ENCODE results near the gene IL17A. TPM values are rescaled to one million over a fixed set of nuclear protein-coding genes. Genes with fewer than 3 reads are reported as not detected.

IL17A gene
- total and polyA plus RNA-seq, 2 donors (not counting 1 experiment from before 2014, with no cell fraction given): not detected

- Histone ChIP-seq H3K27ac (ENCODE audit: insufficient read depth, low read length) (no peak overlapping the region), H3K4me1 (ENCODE audit: control insufficient read depth, extremely low read depth, insufficient read depth, low read length) (no peaks in the 10 kb centered on the region), H3K79me2 (ENCODE audit: control insufficient read depth, insufficient read depth, low read length) (no peaks in the 10 kb centered on the region)
These were observed 31.6 kb downstream of the IL17A start for GRCh38 chr6:52217761-52218160.

GRCh38 chr6:52221302-52221701 is 35.1 kb downstream of the IL17A start:
- Histone ChIP-seq H3K36me3 (ENCODE audit: control insufficient read depth, insufficient read depth, low read length) (no peaks in the 10 kb centered on the region), H3K4me3 (replicated peaks in 1 of 4; ENCODE audit: control extremely low read depth in 1 of 4, insufficient read depth in 1 of 4, low read depth in 3 of 4, low read length in 4 of 4) (no peak overlapping the region), H3K4me2 (ENCODE audit: extremely low read depth, insufficient read depth, low read length) (no peak overlapping the region), H3K9ac (ENCODE audit: insufficient read depth, low read length) (no peak overlapping the region), H3K9me3 (ENCODE audit: control insufficient read depth, insufficient read depth, low read depth, low read length) (no peaks in the 10 kb centered on the region), H3K27me3 (ENCODE audit: control insufficient read depth, insufficient read depth, low read length) (no peaks in the 10 kb centered on the region), H3K79me2 (ENCODE audit: control insufficient read depth, insufficient read depth, low read length) (no peaks in the 10 kb centered on the region), H3K27ac (ENCODE audit: insufficient read depth, low read length) (no peak overlapping the region), H2AFZ (ENCODE audit: low read length) (no peak overlapping the region), H4K20me1 (ENCODE audit: control insufficient read depth, extremely low read depth, insufficient read depth, low read length) (no peaks in the 10 kb centered on the region), H3K4me1 (ENCODE audit: control insufficient read depth, extremely low read depth, insufficient read depth, low read length) (no peaks in the 10 kb centered on the region)
- TF ChIP-seq CTCF (conservative IDR thresholded peaks at IDR 0.05 in 1 of 2, IDR thresholded peaks at IDR 0.05 in 1 of 2; ENCODE audit: low read depth in 1 of 2, low read length in 2 of 2) (no peak), EZH2 (IDR thresholded peaks at IDR 0.05; ENCODE audit: low read length, missing control alignments) (no peak)
- peak in 1 of 2 donors; percentile 18 for DNase-seq (ENCODE audit: low read depth in 2 of 2)

More at GRCh38 chr6:52217761-52218160, 31.6 kb downstream of the IL17A start:
- Histone ChIP-seq H2AFZ (ENCODE audit: low read length) (no peak overlapping the region), H3K9me3 (ENCODE audit: control insufficient read depth, insufficient read depth, low read depth, low read length) (no peaks in the 10 kb centered on the region), H3K4me3 (replicated peaks in 1 of 4; ENCODE audit: control extremely low read depth in 1 of 4, insufficient read depth in 1 of 4, low read depth in 3 of 4, low read length in 4 of 4) (no peak overlapping the region), H4K20me1 (ENCODE audit: control insufficient read depth, extremely low read depth, insufficient read depth, low read length) (no peaks in the 10 kb centered on the region), H3K4me2 (ENCODE audit: extremely low read depth, insufficient read depth, low read length) (no peak overlapping the region), H3K36me3 (ENCODE audit: control insufficient read depth, insufficient read depth, low read length) (no peaks in the 10 kb centered on the region), H3K9ac (ENCODE audit: insufficient read depth, low read length) (no peak overlapping the region), H3K27me3 (ENCODE audit: control insufficient read depth, insufficient read depth, low read length) (peaks cover 6% of the 10 kb centered on the region)
- DNase-seq (ENCODE audit: low read depth in 2 of 2): no peak
- TF ChIP-seq CTCF (conservative IDR thresholded peaks at IDR 0.05 in 1 of 2, IDR thresholded peaks at IDR 0.05 in 1 of 2; ENCODE audit: low read depth in 1 of 2, low read length in 2 of 2) (no peak), EZH2 (IDR thresholded peaks at IDR 0.05; ENCODE audit: low read length, missing control alignments) (no peak)

GRCh38 chr6:52227495-52227894 is 41.3 kb downstream of the IL17A start:
- no peaks in the 10 kb centered on the region for H3K36me3 ChIP-seq (ENCODE audit: control insufficient read depth, insufficient read depth, low read length)
- no peak overlapping the region for H3K9ac ChIP-seq (ENCODE audit: insufficient read depth, low read length)
- H3K4me2 ChIP-seq (ENCODE audit: extremely low read depth, insufficient read depth, low read length): no peak overlapping the region
- no peaks in the 10 kb centered on the region for H3K27me3 ChIP-seq (ENCODE audit: control insufficient read depth, insufficient read depth, low read length)
- H3K4me1 ChIP-seq (ENCODE audit: control insufficient read depth, extremely low read depth, insufficient read depth, low read length): no peaks in the 10 kb centered on the region
- H3K9me3 ChIP-seq (ENCODE audit: control insufficient read depth, insufficient read depth, low read depth, low read length): no peaks in the 10 kb centered on the region
- H4K20me1 ChIP-seq (ENCODE audit: control insufficient read depth, extremely low read depth, insufficient read depth, low read length): no peaks in the 10 kb centered on the region
- no peak overlapping the region for H3K27ac ChIP-seq (ENCODE audit: insufficient read depth, low read length)
- H3K4me3 ChIP-seq (replicated peaks in 1 of 4; ENCODE audit: control extremely low read depth in 1 of 4, insufficient read depth in 1 of 4, low read depth in 3 of 4, low read length in 4 of 4): no peak overlapping the region
- H3K79me2 ChIP-seq (ENCODE audit: control insufficient read depth, insufficient read depth, low read length): no peaks in the 10 kb centered on the region
- TF ChIP-seq CTCF (conservative IDR thresholded peaks at IDR 0.05 in 1 of 2, IDR thresholded peaks at IDR 0.05 in 1 of 2; ENCODE audit: low read depth in 1 of 2, low read length in 2 of 2): no peak
- no peak for TF ChIP-seq EZH2 (IDR thresholded peaks at IDR 0.05; ENCODE audit: low read length, missing control alignments)
- H2AFZ ChIP-seq (ENCODE audit: low read length): no peak overlapping the region
- no peak for DNase-seq (ENCODE audit: low read depth in 2 of 2)
